ENCODE data around the gene TUBA3C.
"Not testable (repeated sequence)": the region's sequence is repeated elsewhere in the genome, so short reads cannot be mapped to it uniquely, and the experiment has no call there.

The TUBA3C gene

DNA sequence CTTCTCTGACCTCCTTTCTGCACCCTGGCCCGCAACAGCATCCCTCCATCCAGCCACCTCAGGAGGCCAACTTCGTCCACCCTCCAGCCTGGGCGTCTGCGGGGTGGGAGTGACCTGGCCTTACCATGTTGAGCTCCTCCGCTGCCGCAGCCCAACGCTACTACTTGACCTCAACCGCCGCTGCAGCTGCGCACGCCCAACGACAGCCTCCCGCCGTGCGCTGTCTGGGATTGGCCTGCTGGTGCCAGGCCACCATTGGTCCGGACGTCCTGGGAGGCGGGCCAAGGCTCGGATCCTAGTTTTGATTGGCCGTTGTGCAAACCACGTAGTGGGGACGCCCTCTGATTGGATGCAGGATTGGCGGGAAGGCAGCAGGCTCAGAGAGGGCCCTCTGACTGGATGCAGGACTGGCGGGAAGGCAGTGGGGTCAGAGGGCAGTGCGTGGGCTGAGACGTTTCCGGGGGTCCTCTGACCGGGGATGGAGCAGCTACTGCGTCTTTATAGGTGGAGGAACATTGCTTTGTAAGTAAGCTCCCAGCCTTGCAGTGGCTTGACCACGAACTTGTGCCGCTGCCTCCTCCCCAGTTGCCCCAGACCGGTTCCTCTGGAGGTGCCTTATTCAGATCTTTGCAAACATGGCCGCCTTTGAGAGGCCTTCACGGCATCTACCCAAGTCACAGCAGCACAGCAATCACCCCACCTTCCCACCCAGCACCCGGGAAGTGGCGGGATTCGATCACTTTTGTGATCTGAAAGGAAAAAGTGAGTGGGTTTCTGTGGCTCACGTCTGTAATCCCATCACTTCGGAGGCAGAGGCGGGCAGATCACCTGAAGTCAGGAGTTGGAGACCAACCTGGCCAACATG is at the start of gene TUBA3C:
TSS of gene TUBA3C (minus strand) at position 204 of the 865 bp plus-strand sequence. CDS start at position 127, 77 bp downstream.
- H3K9ac ChIP-seq (ENCODE audit: low read depth, low read length) = no peak within 1 kb of the TSS
- no peaks in the 10 kb centered on the region for H3K36me3 ChIP-seq (ENCODE audit: insufficient read depth, low read length)
- no peaks in the 10 kb centered on the region for H3K4me1 ChIP-seq (ENCODE audit: insufficient read depth, low read length)
- no peaks in the 10 kb centered on the region for H3K9me3 ChIP-seq (ENCODE audit: control insufficient read depth, insufficient read depth, low read length)

DNA sequence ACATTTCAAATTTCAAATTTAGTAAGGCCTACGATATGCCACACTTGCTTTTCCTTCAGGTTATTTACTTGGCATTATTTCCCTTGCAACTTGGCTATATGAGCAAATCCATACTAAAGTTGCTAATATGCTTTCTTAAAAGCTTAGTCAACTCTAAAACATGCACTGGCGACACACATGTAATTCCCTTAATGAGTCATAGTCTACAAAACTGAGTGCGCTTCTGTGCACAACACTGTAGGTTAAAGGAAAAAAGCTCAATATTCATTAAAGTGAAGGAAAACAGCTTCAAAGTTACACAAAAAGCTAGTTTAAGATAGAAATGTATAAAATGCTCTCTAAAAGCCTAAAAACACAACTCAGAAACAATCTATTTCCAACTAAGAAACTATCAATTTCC is 25.8 kb upstream of the TUBA3C start:
- H3K4me1 ChIP-seq (ENCODE audit: insufficient read depth, low read length); H3K36me3 ChIP-seq (ENCODE audit: insufficient read depth, low read length); H3K9me3 ChIP-seq (ENCODE audit: control insufficient read depth, insufficient read depth, low read length); H3K9ac ChIP-seq (ENCODE audit: low read depth, low read length): not testable (repeated sequence)

DNA sequence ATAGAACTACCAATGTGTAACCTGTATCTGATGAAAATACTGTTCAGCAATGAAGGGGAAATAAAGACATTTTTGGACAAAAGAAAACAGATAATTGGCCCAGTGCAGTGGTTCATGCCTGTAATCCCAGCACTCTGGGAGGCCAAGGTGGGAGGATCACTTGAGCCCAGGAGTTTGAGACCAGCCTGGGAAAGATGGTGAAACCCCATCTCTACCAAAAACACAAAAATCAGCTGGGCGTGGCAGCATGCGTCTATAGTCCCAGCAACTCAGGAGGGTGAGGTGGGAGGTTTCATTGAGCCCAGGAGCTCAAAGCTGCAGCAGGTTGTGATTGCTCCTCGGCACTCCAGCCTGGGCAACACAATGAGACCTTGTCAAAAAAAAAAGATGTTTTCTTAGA is 11.0 kb upstream of the TUBA3C start:
- not testable (repeated sequence) for H3K4me1 ChIP-seq (ENCODE audit: insufficient read depth, low read length); H3K9ac ChIP-seq (ENCODE audit: low read depth, low read length); H3K9me3 ChIP-seq (ENCODE audit: control insufficient read depth, insufficient read depth, low read length); H3K36me3 ChIP-seq (ENCODE audit: insufficient read depth, low read length)

DNA sequence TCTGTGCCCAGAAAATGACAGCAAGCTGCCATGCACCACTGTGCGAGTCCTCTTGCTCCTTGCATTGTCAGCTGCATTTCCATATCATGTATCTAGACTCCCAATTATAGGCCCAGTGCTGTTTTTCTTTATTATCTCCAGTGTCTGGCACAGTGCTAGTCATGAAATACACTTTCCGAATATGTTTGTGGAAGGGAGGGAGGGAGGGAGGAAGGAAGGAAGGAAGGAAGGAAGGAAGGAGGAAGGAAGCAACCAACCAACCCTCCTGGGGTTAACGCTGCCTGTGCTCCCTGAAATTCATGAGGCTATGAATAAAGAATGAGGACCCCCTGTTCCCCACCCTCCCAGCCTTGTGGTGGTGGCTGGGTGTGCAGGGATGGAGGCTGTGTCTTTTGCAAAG is 8.3 kb upstream of the TUBA3C start:
- not testable (repeated sequence) for H3K36me3 ChIP-seq (ENCODE audit: insufficient read depth, low read length); H3K4me1 ChIP-seq (ENCODE audit: insufficient read depth, low read length); H3K9me3 ChIP-seq (ENCODE audit: control insufficient read depth, insufficient read depth, low read length); H3K9ac ChIP-seq (ENCODE audit: low read depth, low read length)

DNA sequence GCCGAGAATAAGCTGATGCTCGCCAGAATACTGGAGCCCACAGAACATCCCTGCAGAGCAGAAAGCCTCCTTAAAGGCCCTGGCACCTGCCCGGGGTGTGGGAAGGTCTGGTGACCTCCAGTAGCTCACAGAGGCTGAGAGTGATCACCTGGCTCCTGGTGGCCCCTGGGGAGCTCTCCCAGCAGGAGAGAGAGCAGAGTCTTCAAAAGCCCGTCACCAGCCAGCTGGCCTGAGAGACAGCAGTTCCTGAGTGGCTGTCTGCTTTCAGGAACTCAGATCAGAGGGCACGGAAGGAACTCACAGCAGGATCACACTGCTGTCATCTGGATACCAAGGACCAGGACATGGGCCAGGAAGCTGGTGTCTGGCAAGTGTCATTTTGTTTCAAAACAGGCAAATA is 7.7 kb upstream of the TUBA3C start:
- H3K9me3 ChIP-seq (ENCODE audit: control insufficient read depth, insufficient read depth, low read length); H3K36me3 ChIP-seq (ENCODE audit: insufficient read depth, low read length); H3K9ac ChIP-seq (ENCODE audit: low read depth, low read length); H3K4me1 ChIP-seq (ENCODE audit: insufficient read depth, low read length): not testable (repeated sequence)

DNA sequence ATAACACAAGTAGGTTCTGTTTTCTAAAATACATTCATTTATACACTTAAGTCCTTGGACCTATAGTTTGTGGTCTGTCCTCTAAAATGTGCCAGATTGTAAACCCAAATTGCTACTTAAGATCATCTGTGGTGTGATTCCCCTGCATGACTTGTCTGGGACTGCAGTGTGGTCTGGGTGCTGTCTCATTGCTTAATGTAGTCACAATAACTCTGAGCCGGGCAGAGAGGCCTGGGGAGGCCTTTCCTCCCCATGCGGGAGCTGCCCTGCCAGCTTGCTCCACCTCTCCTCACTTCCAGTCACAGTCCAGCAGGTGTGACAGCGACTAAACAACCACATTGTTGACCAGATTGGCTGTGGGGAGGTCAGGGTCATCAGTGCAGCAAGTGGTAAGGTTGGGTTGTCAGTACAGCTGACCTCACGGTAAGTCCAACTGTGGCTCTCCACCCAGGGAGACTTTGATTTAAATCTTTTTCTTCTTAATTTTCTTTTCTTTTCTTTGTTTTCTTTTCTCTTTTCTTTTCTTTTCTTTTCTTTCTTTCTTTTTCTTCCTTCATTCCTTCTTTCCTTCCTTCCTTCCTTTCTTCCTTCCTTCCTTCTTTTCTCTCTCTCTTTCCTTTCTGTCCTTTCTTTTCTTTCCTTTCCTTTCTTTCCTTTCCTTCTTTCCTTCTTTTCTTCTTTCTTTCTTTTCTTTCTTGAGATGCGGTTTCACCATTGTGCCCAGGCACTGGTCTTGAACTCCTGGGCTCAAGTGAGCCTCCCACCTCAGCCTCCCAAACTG is 4.4 kb upstream of the TUBA3C start:
- no peaks in the 10 kb centered on the region for H3K4me1 ChIP-seq (ENCODE audit: insufficient read depth, low read length)
- H3K36me3 ChIP-seq (ENCODE audit: insufficient read depth, low read length) = no peaks in the 10 kb centered on the region
- no peaks in the 10 kb centered on the region for H3K9me3 ChIP-seq (ENCODE audit: control insufficient read depth, insufficient read depth, low read length)
- H3K9ac ChIP-seq (ENCODE audit: low read depth, low read length) = no peak overlapping the region

DNA sequence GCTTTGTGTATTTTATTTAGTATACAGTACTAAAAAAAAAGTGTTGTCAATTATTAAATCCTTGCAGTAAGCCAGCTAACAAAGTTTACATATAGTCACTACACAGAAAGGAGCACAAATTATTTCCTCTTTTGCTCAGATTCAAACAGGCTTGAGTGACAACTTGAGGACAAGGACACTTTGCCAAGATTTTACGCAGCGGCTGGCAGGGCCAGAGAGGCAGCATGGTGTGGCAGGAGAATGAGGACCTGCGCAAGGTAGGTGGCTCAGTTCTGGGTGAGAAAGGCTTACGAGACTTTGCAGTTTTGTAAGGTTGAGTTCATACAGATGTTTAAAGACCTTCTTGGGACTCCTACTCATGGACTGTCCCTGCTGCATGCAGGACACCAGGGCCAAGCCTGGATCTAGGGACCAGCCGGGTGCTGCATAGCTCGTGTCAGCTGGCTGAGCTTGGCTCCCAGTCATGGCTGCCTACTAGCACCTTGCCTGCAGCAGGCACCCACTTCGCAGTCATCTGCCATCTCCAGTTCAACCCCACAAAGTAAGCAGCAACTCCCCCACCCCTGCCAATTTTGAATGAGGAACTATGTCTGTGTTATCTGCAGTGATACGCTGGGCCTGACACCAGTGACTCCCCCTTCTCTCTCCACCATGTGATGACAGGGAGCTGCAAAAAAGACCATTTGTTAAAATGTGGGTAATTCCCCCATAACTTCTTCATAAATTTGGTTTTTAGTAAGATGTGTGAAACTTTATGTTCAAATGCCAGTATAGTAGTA is 3.7 kb upstream of the TUBA3C start:
- H3K9ac ChIP-seq (ENCODE audit: low read depth, low read length) = no peak overlapping the region
- H3K36me3 ChIP-seq (ENCODE audit: insufficient read depth, low read length) = no peaks in the 10 kb centered on the region
- no peaks in the 10 kb centered on the region for H3K4me1 ChIP-seq (ENCODE audit: insufficient read depth, low read length)
- no peaks in the 10 kb centered on the region for H3K9me3 ChIP-seq (ENCODE audit: control insufficient read depth, insufficient read depth, low read length)

DNA sequence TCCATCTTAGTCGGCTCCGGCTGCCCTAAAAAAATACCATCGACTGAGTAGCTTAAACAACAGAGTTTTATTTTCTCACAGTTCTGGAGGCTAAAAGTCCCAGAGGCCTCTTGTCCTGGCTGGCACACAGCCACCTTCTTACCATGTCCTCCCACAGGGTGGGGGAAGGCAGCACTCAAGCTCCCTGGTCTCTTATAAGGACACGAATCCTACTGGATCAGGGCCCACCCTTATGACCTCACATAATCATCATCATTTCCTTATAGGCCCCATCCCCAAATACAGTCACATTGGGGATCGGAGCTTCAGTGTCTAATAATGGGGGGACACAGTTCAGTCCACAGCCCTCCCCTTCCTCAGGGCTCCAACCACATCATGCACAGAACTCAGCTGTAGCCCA is 2.6 kb upstream of the TUBA3C start:
- no peak overlapping the region for H3K9ac ChIP-seq (ENCODE audit: low read depth, low read length)
- H3K4me1 ChIP-seq (ENCODE audit: insufficient read depth, low read length) = no peaks in the 10 kb centered on the region
- no peaks in the 10 kb centered on the region for H3K36me3 ChIP-seq (ENCODE audit: insufficient read depth, low read length)
- H3K9me3 ChIP-seq (ENCODE audit: control insufficient read depth, insufficient read depth, low read length) = no peaks in the 10 kb centered on the region

DNA sequence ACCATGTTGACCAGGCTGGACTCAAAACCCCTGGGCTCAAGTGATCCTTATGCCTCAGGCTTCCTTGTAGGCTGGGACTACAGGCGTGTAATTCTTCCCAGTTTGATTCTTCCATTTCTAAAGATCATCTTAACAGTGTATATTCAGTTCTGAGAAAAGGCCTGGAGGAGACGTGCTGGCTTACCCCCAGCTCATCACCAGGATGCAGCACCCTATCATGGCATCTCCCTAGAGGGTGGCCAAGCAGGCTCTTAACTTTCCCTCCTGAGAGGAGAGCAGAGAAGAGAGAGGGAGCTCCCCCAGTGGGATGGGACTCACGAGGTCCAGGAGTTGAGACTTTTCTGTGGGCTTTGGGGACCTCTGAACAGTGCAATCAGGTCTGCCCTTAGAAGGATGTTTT is 2.1 kb upstream of the TUBA3C start:
- Histone ChIP-seq H3K36me3 (ENCODE audit: insufficient read depth, low read length) (no peaks in the 10 kb centered on the region), H3K9ac (ENCODE audit: low read depth, low read length) (no peak overlapping the region), H3K9me3 (ENCODE audit: control insufficient read depth, insufficient read depth, low read length) (no peaks in the 10 kb centered on the region), H3K4me1 (ENCODE audit: insufficient read depth, low read length) (no peaks in the 10 kb centered on the region)

DNA sequence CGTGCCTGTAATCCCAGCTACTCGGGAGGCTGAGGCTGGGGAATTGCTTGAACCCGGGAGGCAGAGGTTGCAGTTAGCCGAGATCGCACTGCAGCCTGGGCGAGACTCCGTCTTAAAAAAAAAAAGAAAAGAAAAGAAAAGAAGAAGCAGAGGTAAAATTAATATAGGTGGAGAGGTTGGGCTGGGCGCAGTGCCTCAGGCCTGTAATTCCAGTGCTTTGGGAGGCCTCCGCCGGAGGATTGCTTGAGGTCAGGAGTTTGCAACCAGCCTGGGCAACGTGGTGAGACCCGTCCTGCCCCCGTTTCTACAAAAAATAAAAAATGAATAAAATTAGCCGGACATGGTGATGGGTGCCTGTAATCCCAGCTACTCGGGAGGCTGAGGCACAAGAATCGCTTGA is 912 bp upstream of the TUBA3C start:
- Histone ChIP-seq H3K4me1 (ENCODE audit: insufficient read depth, low read length) (no peaks in the 10 kb centered on the region), H3K9me3 (ENCODE audit: control insufficient read depth, insufficient read depth, low read length) (no peaks in the 10 kb centered on the region), H3K36me3 (ENCODE audit: insufficient read depth, low read length) (no peaks in the 10 kb centered on the region), H3K9ac (ENCODE audit: low read depth, low read length) (no peak overlapping the region)

DNA sequence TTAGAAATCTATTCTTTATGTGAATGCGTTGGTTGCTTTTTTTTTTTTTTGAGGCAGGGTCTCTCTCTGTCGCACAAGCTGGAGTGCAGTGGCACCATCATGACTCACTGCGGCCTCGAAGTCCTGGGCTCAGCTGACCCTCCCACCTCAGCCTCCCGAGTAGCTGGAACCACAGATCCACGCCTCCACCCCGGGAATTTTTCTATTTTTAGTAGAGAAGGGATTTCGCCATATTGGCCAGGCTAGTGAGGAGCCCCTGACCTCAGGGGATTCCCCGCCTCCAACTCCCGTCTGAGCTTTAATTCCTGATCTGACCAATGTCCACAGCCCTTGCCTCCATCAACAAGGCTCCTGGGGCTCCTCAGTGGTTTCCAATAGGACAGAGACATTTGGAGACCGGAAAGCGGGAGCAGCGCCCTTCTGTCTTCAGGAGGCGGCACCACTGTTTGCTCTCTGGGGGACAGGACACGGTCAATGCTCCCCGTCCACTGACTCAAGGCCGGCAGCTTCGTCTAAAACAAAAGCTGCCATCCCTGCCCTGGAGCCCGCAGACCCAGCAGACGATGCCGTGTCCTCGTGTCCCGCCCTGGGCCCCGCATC is 503 bp downstream of the TUBA3C start:
- Histone ChIP-seq H3K36me3 (ENCODE audit: insufficient read depth, low read length) (no peaks in the 10 kb centered on the region), H3K4me1 (ENCODE audit: insufficient read depth, low read length) (no peaks in the 10 kb centered on the region), H3K9ac (ENCODE audit: low read depth, low read length) (no peak overlapping the region), H3K9me3 (ENCODE audit: control insufficient read depth, insufficient read depth, low read length) (no peaks in the 10 kb centered on the region)

DNA sequence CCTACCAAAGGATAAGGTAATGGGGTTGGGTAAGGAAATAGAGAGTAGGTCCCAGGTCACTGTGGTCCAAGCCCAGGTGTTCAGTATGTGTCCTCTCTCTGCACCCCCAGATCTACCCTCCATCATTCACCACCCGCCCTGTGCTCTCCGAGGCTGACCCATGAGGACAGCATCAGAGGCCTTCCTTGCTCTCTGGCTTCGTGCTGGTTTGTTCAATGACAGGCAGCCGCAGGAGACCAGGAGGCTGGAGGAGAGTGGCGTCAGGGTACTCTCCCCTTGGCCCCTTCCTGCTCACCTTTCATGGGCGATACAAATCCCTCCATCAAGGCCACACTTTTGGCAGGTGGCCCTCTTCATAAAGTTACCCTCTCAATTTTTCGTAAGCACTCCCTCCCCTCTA is 1.7 kb downstream of the TUBA3C start:
- H3K9ac ChIP-seq (ENCODE audit: low read depth, low read length) = no peak overlapping the region
- no peaks in the 10 kb centered on the region for H3K4me1 ChIP-seq (ENCODE audit: insufficient read depth, low read length)
- no peaks in the 10 kb centered on the region for H3K36me3 ChIP-seq (ENCODE audit: insufficient read depth, low read length)
- no peaks in the 10 kb centered on the region for H3K9me3 ChIP-seq (ENCODE audit: control insufficient read depth, insufficient read depth, low read length)

DNA sequence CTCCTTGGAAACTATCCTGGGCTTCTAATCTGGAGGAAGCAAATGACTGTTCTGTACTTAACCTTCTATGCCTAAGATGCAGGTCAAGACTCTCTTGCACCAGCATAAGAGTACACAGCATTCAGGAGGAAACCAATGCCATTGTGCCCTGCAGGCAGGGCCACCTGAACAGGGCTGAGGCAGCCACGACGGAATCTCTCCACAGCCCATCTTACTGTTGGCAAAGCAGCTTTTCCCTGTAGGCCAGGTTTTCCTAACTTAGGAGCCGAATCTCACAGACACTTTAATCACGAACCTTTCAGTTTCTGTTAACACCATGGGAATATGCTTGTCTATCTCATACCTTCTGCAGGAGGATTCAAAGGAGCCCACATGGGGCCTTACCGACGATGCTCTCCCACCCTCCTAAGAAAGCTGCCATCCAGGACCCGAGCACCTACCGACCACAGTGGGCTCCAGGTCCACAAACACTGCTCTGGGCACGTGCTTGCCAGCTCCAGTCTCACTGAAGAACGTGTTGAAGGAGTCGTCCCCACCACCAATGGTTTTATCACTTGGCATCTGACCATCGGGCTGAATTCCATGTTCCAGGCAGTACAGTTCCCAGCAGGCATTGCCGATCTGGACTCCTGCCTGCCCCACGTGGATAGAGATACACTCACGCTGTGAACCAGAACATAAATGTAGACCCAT is 2.6 kb downstream of the TUBA3C start:
- Histone ChIP-seq H3K9me3 (ENCODE audit: control insufficient read depth, insufficient read depth, low read length) (no peaks in the 10 kb centered on the region), H3K36me3 (ENCODE audit: insufficient read depth, low read length) (no peaks in the 10 kb centered on the region), H3K9ac (ENCODE audit: low read depth, low read length) (no peak overlapping the region), H3K4me1 (ENCODE audit: insufficient read depth, low read length) (no peaks in the 10 kb centered on the region)
